Breast epithelium (tissue), 4 donors: ENCODE results near the gene SH2B3. TPM values are rescaled to one million over a fixed set of nuclear protein-coding genes. Genes with fewer than 3 reads are reported as not detected.
A peak's percentile ranks its signal among the peaks of the same experiment; 100 is the strongest.
"Not testable (repeated sequence)": the region's sequence is repeated elsewhere in the genome, so short reads cannot be mapped to it uniquely, and the experiment has no call there.

Experiments used
- DNase-seq, 2 donors: peaks; one replicate each; pipeline ENCODE4 v3.0.0-alpha.2; 2019; ENCODE audit warnings: low spot score in 2 of 2
- H3K27ac ChIP-seq, 2 donors: fragments of 200-600 bp; sonication (generic) in 1 of 2; one replicate each; pipeline ENCODE4 v1.5.1; 2016 to 2019; ENCODE audit warnings: mild to moderate bottlenecking in 1 of 2
- H3K27me3 ChIP-seq, 2 donors: fragments of 200-600 bp; sonication (generic) in 1 of 2; one replicate each; pipeline versions ENCODE4 v1.5.1 to v1.6.0; 2017 to 2019; ENCODE audit warnings: control low read depth in 1 of 2, mild to moderate bottlenecking in 1 of 2
- H3K36me3 ChIP-seq: fragments of 200-600 bp; one replicate; pipeline ENCODE4 v1.5.1; 2019
- H3K4me1 ChIP-seq, 2 donors: fragments of 200-600 bp; sonication (generic); one replicate each; pipeline ENCODE4 v1.5.1; 2016 to 2019; ENCODE audit warnings: control low read depth in 1 of 2
- H3K4me3 ChIP-seq, 3 donors: fragments of 200-600 bp; sonication (generic); 1 replicate in 2 of 3; 2 replicates in 1 of 3; pipeline ENCODE4 v1.5.1; 2016 to 2019; ENCODE audit warnings: mild to moderate bottlenecking in 3 of 3, moderate library complexity in 2 of 3
- H3K9me3 ChIP-seq, 2 donors: fragments of 200-600 bp; sonication (generic) in 1 of 2; one replicate each; pipeline ENCODE4 v1.5.1; 2016 to 2019; ENCODE audit warnings: control low read depth in 1 of 2
- POLR2A ChIP-seq: fragments of 450-650 bp; IDR thresholded peaks from one replicate; pipeline ENCODE4 v1.6.1; 2016; ENCODE audit warnings: antibody characterized with exemption, mild to moderate bottlenecking, moderate library complexity
- POLR2AphosphoS5 ChIP-seq, 3 donors: sonication (generic); formaldehyde crosslinking; IDR thresholded peaks; one replicate each; pipeline ENCODE4 v1.6.1; 2017; ENCODE audit warnings: antibody characterized with exemption in 3 of 3
- intact Hi-C: fragments of 100-400 bp; cut with DNase I; formaldehyde crosslinking; loops from one replicate; pipeline ENCODE4 v1.15.1; 2023; ENCODE audit warnings: low total_unique reads
- total RNA-seq, 3 donors: library from RNA; depleted of rRNA; stranded (reverse); fragments of >200 nt; gene quantifications; one replicate each; pipeline ENCODE4 v1.1.0, GENCODE V29; 2016
- TF ChIP-seq, protein P1 (sequence below), 3 donors: fragments of 450-650 bp; IDR thresholded peaks; one replicate each; pipeline ENCODE4 v1.5.1; 2016 to 2017; ENCODE audit warnings: antibody characterized with exemption in 3 of 3, mild to moderate bottlenecking in 3 of 3, moderate library complexity in 3 of 3

The SH2B3 gene
- total RNA-seq, 3 donors from 2014 or later: 13.9 to 27.4 (median 17.4) TPM

DNA sequence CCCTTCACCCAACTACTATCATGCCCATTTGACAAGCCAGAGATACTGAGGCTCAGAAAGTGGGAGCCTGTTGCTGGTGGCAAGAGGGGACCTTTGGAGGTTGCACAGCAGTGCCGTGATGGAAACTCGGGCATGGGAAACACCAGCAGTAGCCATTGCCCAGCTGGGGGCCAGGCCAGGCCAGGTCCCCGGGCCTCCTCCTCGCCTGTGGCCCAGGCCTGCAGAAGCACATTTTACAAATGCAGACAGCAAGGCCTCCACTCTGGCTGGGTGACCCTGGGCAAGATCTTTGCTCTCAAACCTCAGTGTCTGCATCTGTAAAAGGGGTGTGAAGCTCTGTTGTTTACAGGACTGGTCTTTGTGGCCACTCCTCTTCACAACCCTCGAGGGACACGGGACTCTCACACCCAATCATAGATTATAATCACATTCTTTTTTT is 4.5 kb upstream of the SH2B3 start:
- H3K4me1 ChIP-seq: peaks cover 0 to 3% of the 10 kb centered on the region in 2 donors
- no peaks in the 10 kb centered on the region for H3K27me3 ChIP-seq
- H3K27ac ChIP-seq: no peak overlapping the region
- H3K36me3 ChIP-seq: no peaks in the 10 kb centered on the region
- intact Hi-C loops: no loop called here
- TF ChIP-seq POLR2A: no peak
- TF ChIP-seq POLR2AphosphoS5 (IDR thresholded peaks at IDR 0.05): no peak
- TF ChIP-seq, protein P1, sequence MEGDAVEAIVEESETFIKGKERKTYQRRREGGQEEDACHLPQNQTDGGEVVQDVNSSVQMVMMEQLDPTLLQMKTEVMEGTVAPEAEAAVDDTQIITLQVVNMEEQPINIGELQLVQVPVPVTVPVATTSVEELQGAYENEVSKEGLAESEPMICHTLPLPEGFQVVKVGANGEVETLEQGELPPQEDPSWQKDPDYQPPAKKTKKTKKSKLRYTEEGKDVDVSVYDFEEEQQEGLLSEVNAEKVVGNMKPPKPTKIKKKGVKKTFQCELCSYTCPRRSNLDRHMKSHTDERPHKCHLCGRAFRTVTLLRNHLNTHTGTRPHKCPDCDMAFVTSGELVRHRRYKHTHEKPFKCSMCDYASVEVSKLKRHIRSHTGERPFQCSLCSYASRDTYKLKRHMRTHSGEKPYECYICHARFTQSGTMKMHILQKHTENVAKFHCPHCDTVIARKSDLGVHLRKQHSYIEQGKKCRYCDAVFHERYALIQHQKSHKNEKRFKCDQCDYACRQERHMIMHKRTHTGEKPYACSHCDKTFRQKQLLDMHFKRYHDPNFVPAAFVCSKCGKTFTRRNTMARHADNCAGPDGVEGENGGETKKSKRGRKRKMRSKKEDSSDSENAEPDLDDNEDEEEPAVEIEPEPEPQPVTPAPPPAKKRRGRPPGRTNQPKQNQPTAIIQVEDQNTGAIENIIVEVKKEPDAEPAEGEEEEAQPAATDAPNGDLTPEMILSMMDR (IDR thresholded peaks at IDR 0.05): no peak
- no peak for DNase-seq
- H3K9me3 ChIP-seq: no peaks in the 10 kb centered on the region
- H3K4me3 ChIP-seq: no peak overlapping the region

GRCh38 chr12:111402490-111402824 is 3.3 kb upstream of the SH2B3 start:
- peak overlapping the region; percentile 93 for H3K27ac ChIP-seq
- intact Hi-C loops, H3K27me3 ChIP-seq, H3K36me3 ChIP-seq, H3K4me1 ChIP-seq, DNase-seq, H3K9me3 ChIP-seq: not testable (repeated sequence)
- peak overlapping the region in 2 of 3 donors; percentile 35 to 52 for H3K4me3 ChIP-seq

GRCh38 chr12:111404362-111405148 is 1.2 kb upstream of the SH2B3 start:
- no peaks in the 10 kb centered on the region for H3K9me3 ChIP-seq
- intact Hi-C loops: no loop called here
- peak overlapping the region; percentile 68 to 92 (median 90) for H3K4me3 ChIP-seq
- H3K27ac ChIP-seq: peak overlapping the region; percentile 93
- H3K36me3 ChIP-seq: no peaks in the 10 kb centered on the region
- H3K27me3 ChIP-seq: no peaks in the 10 kb centered on the region
- no peak for TF ChIP-seq POLR2AphosphoS5 (IDR thresholded peaks at IDR 0.05)
- no peak for TF ChIP-seq POLR2A
- TF ChIP-seq, protein P1 (IDR thresholded peaks at IDR 0.05): no peak
- peaks cover 0 to 4% of the 10 kb centered on the region in 2 donors for H3K4me1 ChIP-seq
- no peak for DNase-seq

- TF ChIP-seq POLR2AphosphoS5 (IDR thresholded peaks at IDR 0.05): peak in 1 of 3 donors; percentile 44
- TF ChIP-seq POLR2A: no peak
- TF ChIP-seq, protein P1 (IDR thresholded peaks at IDR 0.05): peak in 2 of 3 donors; percentile 19 to 21
- peak overlapping the region; percentile 93 for H3K27ac ChIP-seq
- H3K9me3 ChIP-seq: no peaks in the 10 kb centered on the region
- DNase-seq: peak; percentile 85 to 90
- intact Hi-C loops: no loop called here
- H3K4me1 ChIP-seq: peaks cover 6 to 8% of the 10 kb centered on the region in 2 donors
- H3K36me3 ChIP-seq: no peaks in the 10 kb centered on the region
- H3K4me3 ChIP-seq: peak overlapping the region; percentile 68 to 92 (median 90)
- H3K27me3 ChIP-seq: no peaks in the 10 kb centered on the region
Observed at GRCh38 chr12:111405149-111405858, 419 bp upstream of the SH2B3 start.

GRCh38 chr12:111406474-111407376 is 1.0 kb downstream of the SH2B3 start:
- intact Hi-C loops: no loop called here
- Histone ChIP-seq H3K4me1 (peaks cover 10 to 11% of the 10 kb centered on the region in 2 donors), H3K27me3 (no peaks in the 10 kb centered on the region), H3K9me3 (no peaks in the 10 kb centered on the region), H3K27ac (peak overlapping the region; percentile 93), H3K36me3 (no peaks in the 10 kb centered on the region), H3K4me3 (peak overlapping the region; percentile 68 to 92 (median 90))
- no peak for DNase-seq
- no peak for TF ChIP-seq POLR2A
- TF ChIP-seq, protein P1 (IDR thresholded peaks at IDR 0.05): no peak
- TF ChIP-seq POLR2AphosphoS5 (IDR thresholded peaks at IDR 0.05): no peak
